Calu3 (cell line): ENCODE measurements around the gene PPP1R3F. TPM values are rescaled to one million over a fixed set of nuclear protein-coding genes. Genes with fewer than 3 reads are reported as not detected.
"Not testable (repeated sequence)": the region's sequence is repeated elsewhere in the genome, so short reads cannot be mapped to it uniquely, and the experiment has no call there.

ENCODE experiments used
- BruUV-seq: library from RNA; stranded (reverse); fragments of 400-500 nt; replicated peaks from 2 replicates; lab custom pipeline; 2021; lab: Mats Ljungman, UMichigan
- CTCF ChIA-PET: fragments of 300-600 bp; sonication (Branson Sonifier 250); formaldehyde crosslinking; loops from one replicate; lab custom pipeline; 2022; ENCODE audit warnings: antibody characterized with exemption; lab: Charles Lee
- DNase-seq: peaks from one replicate; pipeline ENCODE4 v3.0.0; 2022
- H3K27ac Mint-ChIP-seq: one replicate; pipeline ENCODE4 v1.8.0; 2022; ENCODE audit warnings: mixed read lengths; ENCODE audit not compliant: unreplicated experiment
- H3K27me3 Mint-ChIP-seq: one replicate; pipeline ENCODE4 v1.8.0; 2022; ENCODE audit warnings: mixed read lengths; ENCODE audit not compliant: unreplicated experiment
- H3K36me3 Mint-ChIP-seq: one replicate; pipeline ENCODE4 v1.8.0; 2022; ENCODE audit warnings: mild to moderate bottlenecking, moderate library complexity, mixed read lengths; ENCODE audit not compliant: insufficient read depth, unreplicated experiment
- H3K4me1 Mint-ChIP-seq: one replicate; pipeline ENCODE4 v1.8.0; 2022; ENCODE audit warnings: mild to moderate bottlenecking, low read depth, mixed read lengths; ENCODE audit not compliant: unreplicated experiment
- H3K4me3 Mint-ChIP-seq: one replicate; pipeline ENCODE4 v1.8.0; 2022; ENCODE audit warnings: mild to moderate bottlenecking, low read depth, moderate library complexity, mixed read lengths; ENCODE audit not compliant: unreplicated experiment
- H3K9me3 Mint-ChIP-seq: one replicate; pipeline ENCODE4 v1.8.0; 2022; ENCODE audit warnings: low read depth, mixed read lengths; ENCODE audit not compliant: unreplicated experiment
- intact Hi-C: fragments of 100-400 bp; cut with micrococcal nuclease; formaldehyde crosslinking; loops from one replicate; pipeline ENCODE4 v1.10.0; 2022; ENCODE audit not compliant: unreplicated experiment
- total RNA-seq: library from RNA; stranded (reverse); gene quantifications from 2 replicates; pipeline ENCODE4 v1.2.3, GENCODE V29; 2022

The PPP1R3F gene
- total RNA-seq, 1 experiment from 2014 or later: 18.8 TPM

DNA sequence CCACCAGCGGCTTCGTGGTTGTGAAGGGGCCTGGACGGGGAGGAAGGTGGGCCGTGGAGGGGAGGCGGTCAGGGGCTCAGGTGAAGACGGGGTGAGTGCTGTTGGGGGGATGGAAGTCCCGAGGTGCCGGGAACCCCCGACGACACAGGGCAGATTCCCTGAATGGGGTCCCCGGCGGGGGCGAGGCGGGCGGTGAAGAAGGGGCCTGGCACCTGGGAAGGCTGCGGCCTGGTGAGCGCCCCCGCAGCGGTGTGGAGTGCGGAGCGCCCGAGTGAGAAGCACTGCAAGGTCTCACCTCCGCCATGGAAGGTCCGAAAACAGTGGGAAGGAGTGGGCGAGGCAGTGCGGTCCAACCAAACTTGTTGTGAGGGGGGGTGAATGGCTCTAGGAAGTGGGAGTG is 62.2 kb downstream of the PPP1R3F start:
- H3K36me3 Mint-ChIP-seq, H3K27ac Mint-ChIP-seq, H3K9me3 Mint-ChIP-seq, intact Hi-C loops, CTCF ChIA-PET, H3K27me3 Mint-ChIP-seq, DNase-seq, H3K4me3 Mint-ChIP-seq, H3K4me1 Mint-ChIP-seq, BruUV-seq: not testable (repeated sequence)

Other genes with a start within 250 kb of the PPP1R3F start
- 32.2 and 35.1 TPM in 2 replicates for gene TFE3, start 226.4 kb upstream of the PPP1R3F start, total RNA-seq
- gene CCDC120, start 210.8 kb upstream of the PPP1R3F start, total RNA-seq: 30.8 and 39.0 TPM in 2 replicates
- gene PRAF2, start 195.8 kb upstream of the PPP1R3F start, total RNA-seq: 11.5 and 16.1 TPM in 2 replicates
- gene WDR45, start 189.9 kb upstream of the PPP1R3F start, total RNA-seq: 42.7 and 59.3 TPM in 2 replicates
- gene GPKOW, start 146.1 kb upstream of the PPP1R3F start, total RNA-seq: 32.3 and 35.7 TPM in 2 replicates
- 13.9 and 16.6 TPM in 2 replicates for gene MAGIX, start 107.0 kb upstream of the PPP1R3F start, total RNA-seq
- 222 and 273 TPM in 2 replicates for gene PLP2, start 97.9 kb upstream of the PPP1R3F start, total RNA-seq
- 22.3 and 24.3 TPM in 2 replicates for gene PRICKLE3, start 83.4 kb upstream of the PPP1R3F start, total RNA-seq
- gene SYP, start 69.6 kb upstream of the PPP1R3F start, total RNA-seq: 1.9 and 2.7 TPM in 2 replicates
- not detected in 2 replicates for gene CACNA1F, start 36.5 kb upstream of the PPP1R3F start, total RNA-seq
- 16.8 and 17.0 TPM in 2 replicates for gene CCDC22, start 34.3 kb upstream of the PPP1R3F start, total RNA-seq
- 0.26 TPM in 1 of 2 replicates, not detected in the other for gene FOXP3, start 5.1 kb upstream of the PPP1R3F start, total RNA-seq
- gene GAGE10, start 33.9 kb downstream of the PPP1R3F start, total RNA-seq: not detected in 2 replicates
- gene GAGE12J, start 52.2 kb downstream of the PPP1R3F start, total RNA-seq: not detected in 2 replicates
- not detected in 2 replicates for gene GAGE13, start 61.8 kb downstream of the PPP1R3F start, total RNA-seq